ENCODE results near the gene IGSF9B.
A peak's percentile ranks its signal among the peaks of the same experiment; 100 is the strongest.

The IGSF9B gene

DNA sequence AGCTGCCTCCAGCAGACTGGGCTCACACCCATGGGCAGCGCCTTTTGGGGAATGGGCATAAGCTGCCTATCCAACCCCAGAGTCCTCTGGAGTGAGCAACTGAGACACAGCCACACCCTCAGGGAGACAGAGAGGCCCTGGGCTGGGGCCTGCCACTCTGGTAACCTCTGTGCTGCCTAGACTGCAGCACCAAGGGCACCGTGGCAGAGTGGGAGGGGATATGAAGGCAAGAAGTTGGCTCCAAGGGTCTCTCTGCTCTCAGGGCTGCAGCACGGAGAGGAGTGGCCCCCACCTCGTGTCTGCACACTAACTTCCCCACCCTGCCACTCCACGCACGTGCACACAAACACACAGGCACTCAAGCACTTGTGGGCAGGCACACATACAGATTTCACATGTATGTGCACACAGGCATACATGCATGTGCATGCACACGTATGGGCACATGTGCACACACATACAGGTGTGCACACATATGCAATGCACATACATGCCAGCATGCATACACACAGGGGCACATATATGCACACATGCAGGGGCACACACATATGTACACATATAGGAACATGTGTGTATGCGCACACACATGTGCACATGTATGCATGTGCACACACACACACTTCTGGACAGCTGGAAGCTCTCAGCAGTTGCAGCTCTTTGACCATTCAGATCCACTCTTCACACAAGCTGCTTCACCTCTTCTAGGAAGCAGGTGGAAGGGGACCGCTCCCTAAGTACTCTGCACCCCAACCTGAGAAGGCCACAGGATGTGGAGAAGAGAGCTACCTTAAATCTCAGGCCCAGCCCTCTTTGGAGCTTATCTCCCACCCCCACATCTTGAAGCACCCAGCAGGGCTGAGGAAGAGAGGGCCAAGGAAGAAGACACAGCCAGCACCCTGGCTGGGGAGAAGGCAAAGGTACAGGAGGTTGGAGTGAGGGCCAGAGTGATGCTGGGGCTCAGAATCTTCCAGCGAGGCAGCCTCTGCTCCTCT, 4.3 kb downstream of the IGSF9B start:
- no peak for DNase-seq

DNA sequence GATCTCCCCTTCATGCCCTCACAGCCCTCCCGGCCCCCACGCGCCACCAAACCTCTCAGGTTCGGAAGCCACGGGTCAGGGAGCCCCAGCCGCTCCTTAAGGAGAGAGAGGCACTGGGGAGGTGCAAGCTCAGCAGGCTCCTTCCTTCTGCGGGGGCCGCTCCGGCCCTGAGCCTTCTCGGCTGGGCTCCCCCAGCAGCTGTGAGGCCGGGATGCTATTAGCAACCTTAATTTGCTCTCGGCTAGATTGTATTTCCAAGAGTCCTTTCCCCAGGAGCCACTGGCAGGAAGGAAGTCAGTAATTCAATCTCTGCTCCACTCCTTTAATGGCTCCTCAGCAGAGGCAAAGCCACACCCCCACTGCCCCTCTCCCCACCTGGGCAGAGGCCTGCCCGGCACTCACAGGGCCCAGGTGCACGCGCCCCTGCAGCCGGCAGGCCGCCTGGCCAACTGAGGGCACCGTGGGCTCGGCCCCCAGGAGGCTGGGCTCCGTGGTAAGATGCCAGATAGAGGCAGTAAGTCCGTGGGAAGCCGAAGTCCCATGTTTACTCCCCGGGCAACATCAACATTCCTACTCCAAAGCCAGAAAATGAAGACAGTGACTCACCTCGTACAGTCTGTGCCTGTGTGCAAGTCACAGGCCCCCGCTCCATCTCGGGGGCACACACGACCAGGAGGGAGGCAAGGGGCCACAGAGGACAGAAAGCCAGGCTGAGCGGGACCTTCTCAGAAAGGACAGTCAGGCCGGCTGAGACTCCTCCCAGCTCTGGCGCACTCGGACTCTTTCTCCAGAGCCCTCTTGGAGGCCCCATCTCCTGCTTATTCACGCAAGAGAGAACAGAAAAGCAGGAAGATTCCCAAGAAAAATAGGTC, 5.2 kb downstream of the IGSF9B start:
- no peak for DNase-seq

DNA sequence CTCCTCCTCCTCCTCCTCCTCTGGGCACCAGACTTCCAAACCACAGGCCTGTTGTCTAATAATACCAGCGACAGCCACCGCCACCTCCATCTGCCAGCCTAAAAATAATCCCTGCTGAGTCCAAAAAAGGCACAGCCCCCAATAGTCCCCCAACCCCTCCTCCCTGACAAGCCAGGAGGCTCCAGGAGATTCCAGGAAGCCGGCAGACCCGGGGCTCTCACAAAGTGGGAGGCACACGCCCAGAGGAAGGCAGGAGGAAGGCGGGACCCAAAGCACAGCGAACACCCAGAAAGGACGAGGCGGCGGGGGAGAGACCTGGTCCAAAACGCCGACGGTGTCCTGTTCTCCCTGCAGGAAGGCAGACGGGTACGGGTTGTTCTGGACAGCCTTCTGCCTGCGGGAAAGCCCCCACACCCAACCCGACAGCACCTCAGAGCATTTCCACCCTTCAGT, 5.9 kb downstream of the IGSF9B start:
- no peak for DNase-seq

DNA sequence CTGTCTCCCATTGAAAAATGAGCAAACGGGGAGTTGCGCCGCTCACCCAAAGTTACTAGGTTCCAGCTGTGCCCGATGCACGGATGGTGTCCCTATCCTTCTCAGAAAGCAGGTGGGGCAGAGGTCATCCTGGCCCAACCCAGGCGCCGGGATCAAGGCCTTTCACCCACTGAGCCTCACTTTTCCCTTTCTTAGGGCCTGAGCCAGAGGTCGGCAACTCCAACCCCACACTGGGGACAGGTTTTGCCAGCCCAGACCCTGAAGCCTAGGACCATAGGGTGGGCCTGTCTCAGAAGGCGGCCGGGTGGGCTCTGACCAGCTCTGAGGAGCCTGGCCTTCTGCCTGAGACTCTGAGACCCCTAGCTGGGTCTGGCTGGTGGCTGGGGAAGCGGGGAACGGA, 6.3 kb downstream of the IGSF9B start:
- DNase-seq = no peak

GRCh38 chr11:133949129-133949528, 7.6 kb downstream of the IGSF9B start:
- DNase-seq = no peak

DNA sequence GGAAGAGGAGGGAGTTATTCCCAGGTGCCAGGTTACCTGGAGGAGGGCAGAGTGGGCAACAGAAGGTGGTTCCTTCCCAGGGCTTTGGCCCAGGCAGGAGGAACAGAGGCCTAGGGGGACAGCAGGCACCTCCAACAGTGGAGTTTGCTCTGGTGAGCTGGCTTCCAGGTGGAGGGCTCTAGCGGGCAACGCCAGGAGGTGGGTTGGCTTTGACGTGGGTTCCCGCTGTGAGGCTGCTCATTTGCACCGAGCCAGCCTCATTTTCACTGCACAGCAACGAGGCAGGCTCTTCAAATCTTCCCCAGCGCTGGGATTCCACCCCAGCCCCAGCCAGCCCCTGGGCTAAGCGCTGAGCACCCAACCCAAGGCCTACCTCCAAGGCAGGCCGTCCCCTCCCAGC, 8.1 kb downstream of the IGSF9B start:
- no peak for DNase-seq

GRCh38 chr11:133947321-133947756, 9.4 kb downstream of the IGSF9B start:
- DNase-seq = peak; percentile 7

DNA sequence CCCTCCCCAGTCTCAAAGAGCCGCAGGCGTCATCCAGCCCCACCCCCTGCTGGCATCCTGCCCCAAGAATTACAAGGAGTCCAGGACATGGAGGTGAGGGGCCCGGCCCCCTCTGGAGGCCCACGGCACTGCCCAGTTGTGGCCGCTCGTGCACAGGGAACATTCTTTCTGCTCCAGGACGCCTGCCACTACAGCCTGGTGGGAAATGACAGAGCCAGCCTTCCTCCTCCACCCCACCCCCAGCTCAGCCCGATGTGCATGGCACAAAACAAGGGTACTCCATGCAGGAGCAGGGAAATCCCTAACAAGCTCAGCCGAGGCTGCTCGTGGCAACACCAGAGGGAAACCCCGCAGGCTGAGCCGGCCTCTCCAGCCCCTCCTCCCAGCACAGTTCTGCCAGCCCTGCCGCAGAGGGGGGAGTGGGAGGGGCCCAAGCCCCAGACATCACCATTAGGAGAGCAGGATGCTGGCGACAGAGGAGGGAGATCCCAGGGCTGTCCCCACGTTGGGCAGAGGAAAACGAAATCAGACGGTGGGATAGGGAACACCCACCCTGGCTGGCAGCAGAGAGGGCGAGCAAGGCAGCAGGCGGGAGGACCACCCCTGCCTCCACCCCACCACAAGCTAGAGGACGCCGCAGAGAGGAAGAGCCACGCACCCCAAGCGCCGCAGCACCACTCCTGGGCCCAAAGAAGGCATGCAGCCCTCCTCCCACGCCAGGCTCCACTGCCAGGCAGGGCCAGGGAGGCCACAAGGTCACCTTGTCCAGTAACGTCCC, 10.0 kb downstream of the IGSF9B start:
- no peak for DNase-seq

GRCh38 chr11:133946051-133946450, 10.7 kb downstream of the IGSF9B start:
- no peak for DNase-seq

- no peak for DNase-seq
Measured at GRCh38 chr11:133945087-133945974, 11.4 kb downstream of the IGSF9B start.

GRCh38 chr11:133943950-133944698, 12.6 kb downstream of the IGSF9B start:
- DNase-seq = no peak

DNA sequence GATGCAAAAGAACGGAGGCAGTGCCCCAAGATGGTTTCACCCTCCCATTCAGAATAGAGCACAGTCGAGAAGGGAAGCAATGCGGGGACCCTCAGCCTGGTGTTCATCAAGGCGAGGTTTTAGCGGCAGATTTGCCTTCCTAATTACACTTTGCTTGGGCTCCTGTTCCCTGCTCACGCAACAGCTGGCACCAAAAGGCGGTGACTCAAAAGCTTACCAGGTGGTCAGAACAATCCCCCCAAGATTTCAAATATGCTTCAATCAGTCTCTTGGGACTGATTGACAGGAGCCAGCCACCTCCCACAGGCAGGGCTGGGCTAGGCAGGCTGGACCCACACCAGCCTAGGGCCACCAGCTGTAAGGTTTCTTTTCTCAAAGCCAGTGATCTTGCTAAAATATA, 14.2 kb downstream of the IGSF9B start:
- DNase-seq = no peak

GRCh38 chr11:133941546-133941945, 15.2 kb downstream of the IGSF9B start:
- no peak for DNase-seq

GRCh38 chr11:133940034-133940433, 16.7 kb downstream of the IGSF9B start:
- DNase-seq = no peak

DNA sequence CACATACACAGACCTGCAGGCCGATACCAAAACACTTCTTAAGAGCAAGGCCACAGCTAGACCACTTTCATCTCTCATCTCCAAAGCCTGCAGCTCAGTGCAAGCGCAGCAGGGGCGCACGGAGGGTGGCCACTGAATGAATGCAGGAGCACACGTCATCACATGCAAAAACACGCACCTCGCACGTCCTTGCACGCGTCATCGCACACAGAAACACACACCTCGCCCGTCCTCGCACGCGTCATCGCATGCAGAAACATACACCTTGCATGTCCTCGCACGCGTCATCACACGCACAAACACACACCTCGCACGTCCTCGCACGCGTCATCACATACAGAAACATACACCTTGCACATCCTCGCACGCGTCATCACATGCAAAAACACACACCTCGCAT, 17.2 kb downstream of the IGSF9B start:
- DNase-seq = no peak

DNA sequence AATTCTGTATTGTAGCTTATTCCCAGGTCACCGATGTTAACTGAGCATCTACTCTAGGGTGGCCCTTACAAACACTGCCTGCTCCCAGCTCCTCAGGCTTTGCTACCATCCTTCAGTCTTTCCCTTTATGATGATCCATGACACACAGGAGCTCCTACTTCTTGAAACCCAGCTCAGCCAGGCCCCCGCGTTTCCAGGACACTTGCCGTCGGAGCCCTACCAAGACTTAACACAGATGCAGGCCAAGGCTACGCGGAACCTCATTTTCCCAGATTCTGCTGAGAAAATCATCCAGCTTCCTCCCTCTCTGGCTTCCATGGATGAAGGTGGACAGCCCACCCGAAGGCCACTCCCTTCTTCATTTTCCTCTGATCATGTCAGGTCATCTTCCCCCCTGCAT, 18.6 kb downstream of the IGSF9B start:
- no peak for DNase-seq

DNA sequence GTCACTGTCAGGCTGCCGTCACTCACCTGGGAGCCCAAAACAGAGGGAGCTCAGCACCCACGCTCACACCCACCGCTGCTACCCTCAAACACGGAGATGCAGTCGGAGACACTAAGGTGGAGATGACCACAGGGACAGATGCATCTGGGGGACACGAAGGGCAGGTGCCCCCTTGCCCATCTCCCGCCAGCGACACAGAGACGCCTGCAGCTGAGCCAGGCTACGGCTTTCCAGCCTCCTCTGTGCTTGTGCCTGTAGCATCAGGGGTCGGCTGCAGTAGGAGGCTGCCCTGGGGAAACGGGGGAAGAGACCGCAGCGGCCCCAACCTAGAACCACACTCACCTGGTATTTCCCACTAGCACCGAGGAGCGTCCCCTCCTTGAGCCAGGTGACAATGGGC, 19.3 kb downstream of the IGSF9B start:
- no peak for DNase-seq

- no peak for DNase-seq
Measured at GRCh38 chr11:133937015-133937414, 19.8 kb downstream of the IGSF9B start.

DNA sequence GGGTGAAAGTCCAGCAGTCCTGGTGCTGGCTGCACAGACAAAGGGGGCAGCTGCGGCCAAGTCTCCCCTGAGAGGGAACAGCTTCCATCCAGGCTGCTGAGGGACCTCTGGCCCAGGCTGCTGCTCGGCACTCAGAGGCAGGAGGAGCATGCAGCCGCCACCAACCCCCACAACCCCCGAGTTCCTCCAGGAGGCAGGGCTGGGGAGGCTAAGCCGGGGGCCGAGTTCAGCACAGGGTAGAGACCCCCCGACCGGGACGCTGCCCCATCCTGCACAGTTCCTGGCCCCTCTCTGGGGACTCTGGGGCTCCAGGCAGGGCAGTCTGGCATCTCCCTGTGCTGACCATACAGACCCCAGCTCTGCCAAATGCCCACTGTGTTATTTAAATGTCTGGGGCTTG, 20.2 kb downstream of the IGSF9B start:
- no peak for DNase-seq

GRCh38 chr11:133936136-133936535, 20.6 kb downstream of the IGSF9B start:
- no peak for DNase-seq

DNA sequence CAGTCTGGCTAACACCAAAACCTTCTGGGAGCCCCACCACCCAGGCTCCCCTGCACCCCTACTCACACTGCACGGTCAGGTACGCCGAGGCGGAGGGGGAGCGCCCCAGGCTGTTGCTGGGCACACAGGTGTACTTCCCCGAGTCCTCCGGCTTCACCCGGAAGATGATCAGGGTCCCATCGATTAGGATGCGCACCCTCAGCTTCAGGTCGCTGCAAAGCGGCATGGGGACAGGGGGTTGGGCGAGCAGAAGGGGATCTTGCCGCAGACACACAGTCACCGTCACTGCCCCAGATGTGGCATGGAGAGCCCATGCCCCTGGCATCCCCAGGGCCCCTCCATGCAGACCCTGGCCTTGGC, 21.2 kb downstream of the IGSF9B start:
- no peak for DNase-seq

Measured in KG1 (cell line).